B cell (primary cell): ENCODE results near the gene NDUFB7. TPM values are rescaled to one million over a fixed set of nuclear protein-coding genes. Genes with fewer than 3 reads are reported as not detected.

ENCODE experiments used
- ATAC-seq: fragments of 200-7000 bp; cut with Tn5 transposase; one replicate; pipeline ENCODE4 v1.10.0; 2021; ENCODE audit warnings: low read depth, mild to moderate bottlenecking, moderate number of reproducible peaks, moderate library complexity
- CTCF ChIA-PET: fragments of 350-600 bp; sonication (Branson Sonifier 250); formaldehyde crosslinking; loops from one replicate; lab custom pipeline; 2021; ENCODE audit warnings: antibody characterized with exemption, inconsistent platforms; lab: Charles Lee
- POLR2A ChIA-PET: fragments of 350-600 bp; sonication (Branson Sonifier 250); formaldehyde crosslinking; loops from one replicate; lab custom pipeline; 2021; ENCODE audit warnings: antibody characterized with exemption; lab: Charles Lee
- DNase-seq: peaks from one replicate; pipeline ENCODE4 v3.0.0; 2013
- H2AFZ ChIP-seq: 2 replicates; pipeline ENCODE4 v1.6.1; 2012; ENCODE audit warnings: mild to moderate bottlenecking, low read depth, low read length; ENCODE audit not compliant: insufficient read depth, poor library complexity, severe bottlenecking
- H3K27ac ChIP-seq, 2 donors: 1 replicate in 1 of 2; 2 replicates in 1 of 2; pipeline ENCODE4 v1.5.1; 2012 to 2013; ENCODE audit warnings: low read length in 2 of 2, mild to moderate bottlenecking in 2 of 2, moderate library complexity in 1 of 2
- H3K27me3 ChIP-seq, 4 experiments: fragments of 200-600 bp in 1 of 4; sonication (generic) in 1 of 4; replicated peaks in 1 of 4; 1 replicate in 2 of 4; 2 replicates in 2 of 4; pipeline versions ENCODE4 v1.6.1 to v1.7.0; 2013 to 2016; ENCODE audit warnings: low read length in 3 of 4, mild to moderate bottlenecking in 2 of 4, mixed read lengths in 1 of 4, moderate library complexity in 1 of 4; ENCODE audit not compliant: insufficient read depth in 4 of 4, control insufficient read depth in 3 of 4; ENCODE audit errors: control extremely low read depth in 1 of 4
- H3K36me3 ChIP-seq, 2 experiments: replicated peaks in 1 of 2; 1 replicate in 1 of 2; 2 replicates in 1 of 2; pipeline versions ENCODE4 v1.6.1 to v1.7.1; 2013; ENCODE audit warnings: low read length in 1 of 2; ENCODE audit not compliant: insufficient read depth in 2 of 2, control insufficient read depth in 1 of 2; ENCODE audit errors: control extremely low read depth in 1 of 2, extremely low read depth in 1 of 2
- H3K4me1 ChIP-seq, 2 donors: fragments of 200-600 bp in 1 of 2; sonication (generic) in 1 of 2; 1 replicate in 1 of 2; 2 replicates in 1 of 2; pipeline versions ENCODE4 v1.5.1 to v1.6.1; 2013 to 2017; ENCODE audit warnings: low read length in 2 of 2; ENCODE audit not compliant: control insufficient read depth in 2 of 2, insufficient read depth in 2 of 2
- H3K4me2 ChIP-seq: replicated peaks from 2 replicates; pipeline ENCODE3; 2012; ENCODE audit warnings: mild to moderate bottlenecking, low read depth, low read length; ENCODE audit not compliant: poor library complexity, severe bottlenecking
- H3K4me3 ChIP-seq, 5 experiments: fragments of 200-600 bp in 1 of 5; sonication (generic) in 1 of 5; 1 replicate in 3 of 5; 2 replicates in 2 of 5; pipeline versions ENCODE4 v1.5.1 to v1.7.0; 2011 to 2016; ENCODE audit warnings: low read length in 4 of 5, mild to moderate bottlenecking in 4 of 5, low read depth in 2 of 5, control low read depth in 1 of 5, moderate library complexity in 1 of 5; ENCODE audit not compliant: insufficient read depth in 1 of 5; ENCODE audit errors: control extremely low read depth in 1 of 5, extremely low read depth in 1 of 5
- H3K79me2 ChIP-seq: fragments of 200-600 bp; sonication (generic); one replicate; pipeline ENCODE4 v1.6.0; 2016; ENCODE audit warnings: low read length; ENCODE audit not compliant: control insufficient read depth, insufficient read depth
- H3K9ac ChIP-seq: fragments of 200-600 bp; sonication (generic); 2 replicates; pipeline ENCODE4 v1.6.1; 2017; ENCODE audit warnings: mild to moderate bottlenecking, low read length, moderate library complexity
- H3K9me3 ChIP-seq, 3 donors: one replicate each; pipeline versions ENCODE4 v1.6.1 to v1.7.1; 2013; ENCODE audit warnings: low read length in 2 of 3; ENCODE audit not compliant: control insufficient read depth in 2 of 3, insufficient read depth in 1 of 3; ENCODE audit errors: control extremely low read depth in 1 of 3
- H4K20me1 ChIP-seq: 2 replicates; pipeline ENCODE4 v1.6.0; 2012; ENCODE audit warnings: mild to moderate bottlenecking, low read length; ENCODE audit not compliant: insufficient read depth, control insufficient read depth, poor library complexity, severe bottlenecking
- H3K27ac Mint-ChIP-seq: one replicate; pipeline ENCODE4 v1.8.0; 2021; ENCODE audit warnings: mixed read lengths
- H3K27me3 Mint-ChIP-seq: one replicate; pipeline ENCODE4 v1.8.0; 2021; ENCODE audit warnings: mixed read lengths
- H3K4me1 Mint-ChIP-seq: one replicate; pipeline ENCODE4 v1.8.0; 2021; ENCODE audit warnings: mixed read lengths
- H3K4me3 Mint-ChIP-seq: one replicate; pipeline ENCODE4 v1.8.0; 2021; ENCODE audit warnings: mixed read lengths
- H3K9me3 Mint-ChIP-seq: one replicate; pipeline ENCODE4 v1.8.0; 2022; ENCODE audit warnings: mixed read lengths; ENCODE audit not compliant: insufficient read depth
- EZH2 ChIP-seq: IDR thresholded peaks from 2 replicates; pipeline ENCODE4 v1.6.1; 2012; ENCODE audit warnings: borderline replicate concordance, low read depth, mild to moderate bottlenecking, moderate library complexity, low read length; ENCODE audit not compliant: insufficient read depth, poor library complexity, severe bottlenecking
- WGBS: methylation state at CpG from one replicate; pipeline ENCODE4 v1.1.5; 2013; ENCODE audit warnings: missing lambda C conversion rate; ENCODE audit not compliant: insufficient coverage; 5-methylcytosine and 5-hydroxymethylcytosine counted together
- intact Hi-C: fragments of 100-400 bp; cut with micrococcal nuclease; formaldehyde crosslinking; loops from one replicate; pipeline ENCODE4 v1.10.0; 2022
- polyA plus RNA-seq: library from polyadenylated mRNA; depleted of rRNA; stranded (reverse); fragments of >200 nt; gene quantifications from 2 replicates; pipeline ENCODE4 v1.2.3, GENCODE V29; 2012
- total RNA-seq, 2 donors: library from RNA; stranded (reverse); fragments of 120-200 nt in 1 of 2; gene quantifications; 1 replicate in 1 of 2; 2 replicates in 1 of 2; pipeline versions ENCODE4 v1.2.3 to v1.2.4, GENCODE V29; 2013 to 2022
- TF ChIP-seq, protein P1 (sequence below): fragments of 200-600 bp; IDR thresholded peaks from one replicate; pipeline ENCODE4 v1.8.0; 2022; ENCODE audit warnings: antibody characterized with exemption, mild to moderate bottlenecking

NDUFB7 gene
- total and polyA plus RNA-seq, 2 donors (not counting 1 experiment from before 2014, with no cell fraction given), result 71.5 to 168 TPM

DNA sequence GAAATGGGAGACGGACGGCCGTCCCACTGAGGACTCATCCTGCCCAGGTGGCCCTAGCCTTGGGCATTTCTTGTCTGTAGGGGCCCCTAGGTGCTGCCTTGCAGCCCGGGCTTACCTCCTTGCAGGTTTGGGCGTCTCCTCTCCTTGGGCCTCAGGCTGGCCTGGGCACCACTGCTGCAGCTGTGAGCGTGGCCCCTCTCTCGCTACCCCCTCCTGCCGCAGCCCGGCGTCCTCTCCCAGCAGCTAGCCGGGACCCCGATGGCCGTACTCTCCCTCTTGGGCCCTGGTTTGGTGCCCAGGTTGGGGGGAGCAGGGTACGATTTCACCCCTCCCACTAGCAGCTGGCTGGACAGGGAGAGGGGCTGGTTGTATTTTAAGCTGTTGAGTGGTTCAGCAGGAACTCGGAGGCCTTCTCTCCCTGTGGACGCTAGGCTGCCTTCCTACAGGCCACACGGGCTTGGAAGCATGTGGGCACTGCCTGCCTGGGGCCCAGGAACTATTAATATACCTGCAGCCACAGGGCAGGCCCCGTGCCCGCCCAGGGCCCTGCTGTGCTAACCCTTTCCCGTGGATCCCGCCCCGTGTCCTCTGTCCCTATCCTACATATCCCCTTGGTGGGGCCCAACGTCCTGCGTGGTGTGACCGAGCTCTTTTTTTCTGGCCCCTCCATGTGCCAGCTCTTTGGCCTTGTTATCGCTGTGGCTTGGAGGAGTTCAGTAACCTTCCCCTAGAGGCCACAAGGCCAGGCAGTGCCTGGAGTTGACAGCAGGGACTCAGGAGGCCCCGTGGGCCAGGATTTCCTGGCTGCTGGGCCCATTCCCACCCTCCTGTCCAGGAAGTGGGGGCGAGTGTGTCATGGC lies 11.7 kb downstream of the NDUFB7 start:
- no peak overlapping the region for H3K4me2 ChIP-seq
- peaks cover 4 to 13% of the 10 kb centered on the region in 2 donors for H3K4me1 ChIP-seq
- H3K9ac ChIP-seq, result no peak overlapping the region
- TF ChIP-seq, protein P1, sequence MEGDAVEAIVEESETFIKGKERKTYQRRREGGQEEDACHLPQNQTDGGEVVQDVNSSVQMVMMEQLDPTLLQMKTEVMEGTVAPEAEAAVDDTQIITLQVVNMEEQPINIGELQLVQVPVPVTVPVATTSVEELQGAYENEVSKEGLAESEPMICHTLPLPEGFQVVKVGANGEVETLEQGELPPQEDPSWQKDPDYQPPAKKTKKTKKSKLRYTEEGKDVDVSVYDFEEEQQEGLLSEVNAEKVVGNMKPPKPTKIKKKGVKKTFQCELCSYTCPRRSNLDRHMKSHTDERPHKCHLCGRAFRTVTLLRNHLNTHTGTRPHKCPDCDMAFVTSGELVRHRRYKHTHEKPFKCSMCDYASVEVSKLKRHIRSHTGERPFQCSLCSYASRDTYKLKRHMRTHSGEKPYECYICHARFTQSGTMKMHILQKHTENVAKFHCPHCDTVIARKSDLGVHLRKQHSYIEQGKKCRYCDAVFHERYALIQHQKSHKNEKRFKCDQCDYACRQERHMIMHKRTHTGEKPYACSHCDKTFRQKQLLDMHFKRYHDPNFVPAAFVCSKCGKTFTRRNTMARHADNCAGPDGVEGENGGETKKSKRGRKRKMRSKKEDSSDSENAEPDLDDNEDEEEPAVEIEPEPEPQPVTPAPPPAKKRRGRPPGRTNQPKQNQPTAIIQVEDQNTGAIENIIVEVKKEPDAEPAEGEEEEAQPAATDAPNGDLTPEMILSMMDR, result no peak
- TF ChIP-seq EZH2, result no peak
- H3K9me3 ChIP-seq, result peaks cover 0 to 3% (median 0%) of the 10 kb centered on the region in 3 donors
- DNase-seq, result no peak
- ChIA-PET CTCF (interaction anchor here (1.0 kb wide), 1 partner anchor 14 kb away, joined by 4 read pairs; no protein-coding TSS in a partner anchor), POLR2A (no interaction called here)
- H3K4me3 ChIP-seq, result no peak overlapping the region
- H3K36me3 ChIP-seq, result peaks cover 0 to 15% of the 10 kb centered on the region in 2 experiments
- Mint-ChIP-seq H3K27ac (no peak overlapping the region), H3K4me1 (peaks cover 25% of the 10 kb centered on the region), H3K9me3 (no peaks in the 10 kb centered on the region), H3K4me3 (no peak overlapping the region), H3K27me3 (no peaks in the 10 kb centered on the region)
- intact Hi-C loops, result no loop called here
- H2AFZ ChIP-seq, result no peak overlapping the region
- no peaks in the 10 kb centered on the region for H3K27me3 ChIP-seq
- no peak overlapping the region for H3K27ac ChIP-seq
- no peak for ATAC-seq
- H3K79me2 ChIP-seq, result peaks cover 68% of the 10 kb centered on the region
- H4K20me1 ChIP-seq, result peaks cover 75% of the 10 kb centered on the region
- WGBS, result 71% methylated on average over 15 of the region's 28 CpGs
